Thyroid gland (tissue), 4 donors: ENCODE data around the gene SERTAD4. TPM values are rescaled to one million over a fixed set of nuclear protein-coding genes. Genes with fewer than 3 reads are reported as not detected.

ENCODE experiments used
- DNase-seq, 2 donors: peaks; one replicate each; pipeline ENCODE4 v3.0.0-alpha.2; 2019
- H3K27ac ChIP-seq, 3 donors: fragments of 200-600 bp; sonication (generic); 1 replicate in 2 of 3; 2 replicates in 1 of 3; pipeline ENCODE4 v1.5.1; 2016 to 2019; ENCODE audit warnings: mild to moderate bottlenecking in 1 of 3, moderate library complexity in 1 of 3
- H3K27me3 ChIP-seq: fragments of 200-600 bp; sonication (generic); one replicate; pipeline ENCODE4 v1.5.1; 2019
- H3K36me3 ChIP-seq, 2 donors: fragments of 200-600 bp; sonication (generic); one replicate each; pipeline ENCODE4 v1.5.1; 2016 to 2019
- H3K4me1 ChIP-seq, 2 donors: fragments of 200-600 bp; sonication (generic); one replicate each; pipeline ENCODE4 v1.5.1; 2017 to 2019
- H3K4me3 ChIP-seq, 3 donors: fragments of 200-600 bp; sonication (generic); replicated peaks in 1 of 3; 1 replicate in 2 of 3; 2 replicates in 1 of 3; pipeline ENCODE4 v1.5.1; 2016; ENCODE audit warnings: mild to moderate bottlenecking in 1 of 3
- H3K9me3 ChIP-seq: fragments of 200-600 bp; sonication (generic); one replicate; pipeline ENCODE4 v1.5.1; 2017
- CTCF ChIP-seq, 6 experiments: fragments of 200-600 bp in 3 of 6; fragments of 450-650 bp in 3 of 6; sonication (generic) in 3 of 6; IDR thresholded peaks; one replicate each; pipeline ENCODE4 v1.5.1; 2016 to 2019; ENCODE audit warnings: antibody characterized with exemption in 6 of 6, mild to moderate bottlenecking in 2 of 6, inconsistent platforms in 1 of 6, moderate library complexity in 1 of 6
- POLR2A ChIP-seq, 2 donors: fragments of 450-650 bp; IDR thresholded peaks; one replicate each; pipeline ENCODE4 v1.6.1; 2017; ENCODE audit warnings: antibody characterized with exemption in 2 of 2, mild to moderate bottlenecking in 2 of 2, moderate library complexity in 1 of 2
- WGBS, 2 donors: methylation state at CpG; one replicate each; pipeline ENCODE4 v1.1.5; 2017; 5-methylcytosine and 5-hydroxymethylcytosine counted together
- intact Hi-C: fragments of 100-400 bp; cut with DNase I; formaldehyde crosslinking; loops from one replicate; pipeline ENCODE4 v1.15.1; 2023
- total RNA-seq, 4 donors: library from RNA; depleted of rRNA; stranded (reverse); fragments of >200 nt; gene quantifications; one replicate each; pipeline ENCODE4 v1.2.3, GENCODE V29; 2016

SERTAD4 gene
- total RNA-seq, 4 donors from 2014 or later = 1.5 to 4.0 (median 3.6) TPM

DNA sequence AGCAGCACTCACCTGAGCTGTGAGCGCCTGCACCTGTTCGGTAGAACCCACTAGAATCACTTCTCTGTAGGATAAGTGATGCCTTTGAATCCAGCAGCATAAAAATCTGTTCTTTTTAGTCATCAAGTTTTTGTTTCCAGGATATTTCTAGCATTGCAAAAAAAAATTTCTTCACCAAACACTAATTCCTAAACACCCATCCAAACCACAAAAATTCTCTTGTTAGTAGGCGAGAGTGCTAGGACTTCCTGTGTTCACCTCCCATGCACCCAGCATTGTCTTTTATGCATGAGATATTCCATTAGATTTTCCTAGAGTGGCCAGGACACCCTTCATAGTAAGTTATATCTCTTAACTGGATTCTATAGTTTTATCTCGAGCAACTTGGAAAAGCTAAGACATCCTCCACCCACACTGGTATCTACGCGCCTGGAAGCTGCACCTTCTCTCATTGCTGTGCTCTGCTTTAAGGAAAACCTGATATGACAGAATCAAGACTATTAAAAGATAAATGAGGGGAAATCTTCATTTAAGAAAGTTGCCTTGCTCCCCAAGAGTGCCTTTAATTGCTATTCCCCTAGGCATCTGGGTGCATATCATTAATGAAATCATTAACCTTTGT, 12.3 kb downstream of the SERTAD4 start:
- intact Hi-C loops = loop anchor here (10.0 kb wide), 1 partner anchor 60 kb away; no protein-coding TSS in a partner anchor
- no peaks in the 10 kb centered on the region for H3K27me3 ChIP-seq
- no peaks in the 10 kb centered on the region for H3K9me3 ChIP-seq
- H3K4me1 ChIP-seq = peaks cover 0 to 8% of the 10 kb centered on the region in 2 donors
- no peak overlapping the region for H3K4me3 ChIP-seq
- H3K36me3 ChIP-seq = no peaks in the 10 kb centered on the region
- DNase-seq = no peak
- WGBS, 2 donors = 90 to 91% methylated on average over 6 of the region's 6 CpGs
- no peak for TF ChIP-seq POLR2A (IDR thresholded peaks at IDR 0.05)
- TF ChIP-seq CTCF (IDR thresholded peaks at IDR 0.05) = no peak
- no peak overlapping the region for H3K27ac ChIP-seq

DNA sequence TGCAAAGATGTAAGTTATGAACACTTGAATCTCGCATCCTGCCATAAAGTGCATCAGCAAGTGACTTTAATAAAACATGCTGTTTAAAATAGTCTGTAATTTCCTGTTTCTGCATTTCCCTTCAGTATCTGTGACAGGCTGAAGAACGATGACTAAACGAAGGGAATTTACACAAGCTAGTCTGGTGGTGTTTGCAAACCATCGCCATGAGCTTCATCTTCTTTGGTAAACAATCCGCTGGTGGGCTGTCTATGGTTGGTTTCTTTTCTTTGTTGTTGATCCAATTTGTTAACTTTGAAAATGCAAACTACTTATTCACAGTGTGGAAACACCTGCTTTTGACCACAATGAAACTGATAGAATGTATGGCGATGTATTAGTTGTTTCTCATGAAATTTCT, 13.9 kb downstream of the SERTAD4 start:
- no peak for DNase-seq
- Histone ChIP-seq H3K4me3 (no peak overlapping the region), H3K27me3 (no peaks in the 10 kb centered on the region), H3K4me1 (peaks cover 6 to 10% of the 10 kb centered on the region in 2 donors), H3K9me3 (no peaks in the 10 kb centered on the region), H3K36me3 (no peaks in the 10 kb centered on the region), H3K27ac (no peak overlapping the region)
- no peak for TF ChIP-seq POLR2A (IDR thresholded peaks at IDR 0.05)
- TF ChIP-seq CTCF (IDR thresholded peaks at IDR 0.05) = no peak
- 71 to 79% methylated on average over 6 of the region's 6 CpGs for WGBS, 2 donors
- intact Hi-C loops = loop anchor here (10.0 kb wide), 1 partner anchor 58 kb away; no protein-coding TSS in a partner anchor

GRCh38 chr1:210248341-210248740, 15.7 kb downstream of the SERTAD4 start:
- no peak for DNase-seq
- 85 to 93% methylated on average over 4 of the region's 4 CpGs for WGBS, 2 donors
- Histone ChIP-seq H3K36me3 (no peaks in the 10 kb centered on the region), H3K4me1 (peaks cover 11 to 27% of the 10 kb centered on the region in 2 donors), H3K9me3 (no peaks in the 10 kb centered on the region), H3K27me3 (no peaks in the 10 kb centered on the region), H3K27ac (no peak overlapping the region), H3K4me3 (no peak overlapping the region)
- intact Hi-C loops = loop anchor here (10.0 kb wide), 1 partner anchor 56 kb away; no protein-coding TSS in a partner anchor
- TF ChIP-seq POLR2A (IDR thresholded peaks at IDR 0.05) = no peak
- no peak for TF ChIP-seq CTCF (IDR thresholded peaks at IDR 0.05)

GRCh38 chr1:210250665-210250997, 18.0 kb downstream of the SERTAD4 start:
- no peak overlapping the region for H3K27ac ChIP-seq
- intact Hi-C loops = no loop called here

More at GRCh38 chr1:210250665-210250997, 18.0 kb downstream of the SERTAD4 start:
- H3K4me3 ChIP-seq = peak overlapping the region in 1 of 3 donors; percentile 43
- no peaks in the 10 kb centered on the region for H3K36me3 ChIP-seq
- 17 to 18% methylated on average over 11 of the region's 11 CpGs for WGBS, 2 donors
- TF ChIP-seq POLR2A (IDR thresholded peaks at IDR 0.05) (no peak), CTCF (IDR thresholded peaks at IDR 0.05) (no peak)
- no peaks in the 10 kb centered on the region for H3K27me3 ChIP-seq
- peak; percentile 77 to 81 for DNase-seq
- H3K4me1 ChIP-seq = peaks cover 11 to 27% of the 10 kb centered on the region in 2 donors
- H3K9me3 ChIP-seq = no peaks in the 10 kb centered on the region
